NCI-H146 treated with DMSO at 0.1 percent for 48 hours (cell line): ENCODE data around the gene LIF.
"Not testable (repeated sequence)": the region's sequence is repeated elsewhere in the genome, so short reads cannot be mapped to it uniquely, and the experiment has no call there.

ENCODE experiments used
- DNase-seq: peaks from one replicate; lab custom pipeline; 2025; ENCODE audit not compliant: unreplicated experiment; lab: John Stamatoyannopoulos, UW

The LIF gene

DNA sequence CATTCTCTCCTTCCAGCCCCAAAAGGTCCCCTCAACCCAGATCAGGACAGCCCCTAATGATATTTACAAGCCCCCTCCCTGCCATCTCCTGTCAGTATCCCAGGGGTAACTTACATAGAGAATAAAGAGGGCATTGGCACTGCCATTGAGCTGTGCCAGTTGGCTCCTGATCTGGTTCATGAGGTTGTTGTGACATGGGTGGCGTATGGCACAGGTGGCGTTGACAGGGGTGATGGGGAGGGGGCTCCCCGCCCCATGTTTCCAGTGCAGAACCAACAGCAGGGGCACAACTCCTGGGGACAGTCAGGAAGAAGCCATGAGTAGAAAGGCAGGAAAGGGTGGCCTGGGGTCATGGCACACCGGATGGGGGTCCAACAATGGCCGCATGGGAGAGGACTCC, 1.9 kb downstream of the LIF start:
- DNase-seq = no peak

DNA sequence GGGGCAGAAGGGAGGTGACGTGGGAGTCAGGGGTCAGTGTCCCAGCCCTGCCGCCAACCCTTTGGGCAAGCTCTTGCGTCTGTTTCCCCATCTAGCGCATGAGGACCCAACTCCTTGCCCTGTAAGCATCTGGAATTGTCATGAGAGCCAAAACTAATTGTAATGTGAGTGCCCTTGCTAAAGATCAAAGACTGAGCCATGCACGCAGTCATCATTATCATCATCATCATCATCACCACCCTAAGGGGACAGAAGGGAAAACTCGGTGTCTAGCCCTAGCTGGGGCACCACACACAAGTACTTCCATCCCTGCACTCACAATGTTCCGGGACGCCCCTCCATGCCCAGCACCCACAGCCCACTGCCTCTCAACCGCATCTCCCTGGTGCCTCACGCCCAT, 2.5 kb downstream of the LIF start:
- no peak for DNase-seq

DNA sequence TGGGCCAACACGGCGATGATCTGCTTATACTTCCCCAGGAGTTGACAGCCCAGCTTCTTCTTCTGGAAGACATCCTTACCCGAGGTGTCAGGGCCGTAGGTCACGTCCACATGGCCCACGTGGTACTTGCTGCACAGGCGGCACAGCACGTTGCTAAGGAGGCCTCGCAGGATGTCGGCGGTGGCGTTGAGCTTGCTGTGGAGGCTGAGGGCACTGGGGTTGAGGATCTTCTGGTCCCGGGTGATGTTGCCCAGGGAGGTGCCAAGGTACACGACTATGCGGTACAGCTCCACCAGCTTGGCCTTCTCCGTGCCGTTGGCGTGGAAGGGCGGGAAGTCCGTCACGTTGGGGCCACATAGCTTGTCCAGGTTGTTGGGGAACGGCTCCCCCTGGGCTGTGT, 2.9 kb downstream of the LIF start:
- no peak for DNase-seq

DNA sequence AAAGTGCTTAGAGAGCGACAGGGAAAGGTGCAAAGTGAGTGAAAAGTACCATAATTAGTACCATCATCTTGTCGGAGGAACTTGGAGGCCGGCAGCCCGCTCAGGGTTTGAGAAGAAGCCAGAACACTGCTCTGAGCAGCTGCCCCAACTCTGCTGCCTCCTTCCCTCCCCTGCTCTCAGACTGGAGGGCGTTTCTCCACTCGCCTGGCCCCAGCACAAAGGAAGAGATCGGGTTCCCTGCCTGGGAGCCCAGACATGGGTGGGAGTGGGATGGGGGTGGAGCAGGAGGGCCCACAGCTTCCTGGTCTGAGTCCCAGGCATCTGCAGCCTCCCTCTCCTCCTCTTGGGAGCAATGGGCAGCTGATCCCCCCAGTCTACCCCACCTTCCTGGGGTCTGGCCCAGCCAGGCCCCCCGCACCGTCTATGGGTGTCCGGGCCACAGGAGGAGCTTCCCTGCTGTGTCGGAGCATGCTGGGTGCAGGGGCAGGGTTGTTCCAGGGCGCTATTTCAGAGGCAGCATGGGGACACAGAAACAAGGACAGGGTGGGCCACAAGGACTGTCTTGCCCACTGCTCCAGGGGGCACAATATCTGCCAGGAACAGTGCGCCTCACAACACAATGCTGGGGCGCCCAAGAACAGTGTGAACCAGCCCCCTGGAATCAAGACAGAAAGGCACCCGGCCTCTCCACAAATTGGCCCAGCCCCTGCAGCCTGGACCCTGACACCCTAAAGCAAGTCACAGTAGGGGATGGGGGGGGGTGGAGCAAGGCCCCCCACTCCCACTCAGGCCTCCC, 4.8 kb downstream of the LIF start:
- no peak for DNase-seq

DNA sequence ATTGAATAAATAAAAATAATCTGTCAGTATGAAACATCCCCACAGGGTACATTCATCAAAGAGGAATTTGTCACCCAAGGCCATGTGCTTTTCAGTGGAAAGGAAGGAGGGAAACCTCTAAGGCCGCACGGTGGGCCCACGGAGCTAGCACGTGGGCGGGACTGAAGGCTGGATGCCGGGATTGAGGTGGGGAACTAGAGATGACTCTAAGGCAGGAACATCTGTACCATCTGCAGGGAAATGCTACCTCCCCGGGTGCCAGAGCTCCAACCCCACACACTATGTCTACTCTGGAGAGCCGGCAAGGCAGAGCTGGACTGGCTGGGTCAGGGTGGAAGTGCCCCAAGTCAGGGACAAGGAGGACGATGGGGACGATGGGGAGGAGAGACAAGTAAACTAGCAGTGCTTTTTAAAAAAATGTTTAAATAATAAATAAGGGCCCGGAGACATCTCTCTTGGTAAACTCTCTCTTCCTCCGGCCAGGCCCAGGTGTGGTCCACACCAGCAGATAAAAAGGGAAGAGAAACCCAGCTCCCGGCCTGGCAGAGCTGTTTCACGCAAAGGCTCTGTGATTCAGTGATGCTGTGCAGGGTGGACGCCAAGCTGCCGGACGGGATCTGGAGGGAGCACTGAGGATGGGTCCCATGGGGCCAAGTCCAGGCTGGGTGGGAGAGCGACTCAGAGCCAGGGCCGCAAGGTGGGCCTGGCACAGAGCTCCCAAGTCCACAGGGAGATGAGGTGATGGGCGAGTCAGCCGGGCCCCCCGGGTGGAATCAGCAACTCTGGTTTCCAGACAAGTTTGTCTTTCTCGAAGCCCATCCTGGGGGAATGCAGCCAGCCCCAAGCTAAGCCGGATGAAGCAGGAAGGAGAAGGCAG, 5.8 kb downstream of the LIF start:
- DNase-seq = no peak

DNA sequence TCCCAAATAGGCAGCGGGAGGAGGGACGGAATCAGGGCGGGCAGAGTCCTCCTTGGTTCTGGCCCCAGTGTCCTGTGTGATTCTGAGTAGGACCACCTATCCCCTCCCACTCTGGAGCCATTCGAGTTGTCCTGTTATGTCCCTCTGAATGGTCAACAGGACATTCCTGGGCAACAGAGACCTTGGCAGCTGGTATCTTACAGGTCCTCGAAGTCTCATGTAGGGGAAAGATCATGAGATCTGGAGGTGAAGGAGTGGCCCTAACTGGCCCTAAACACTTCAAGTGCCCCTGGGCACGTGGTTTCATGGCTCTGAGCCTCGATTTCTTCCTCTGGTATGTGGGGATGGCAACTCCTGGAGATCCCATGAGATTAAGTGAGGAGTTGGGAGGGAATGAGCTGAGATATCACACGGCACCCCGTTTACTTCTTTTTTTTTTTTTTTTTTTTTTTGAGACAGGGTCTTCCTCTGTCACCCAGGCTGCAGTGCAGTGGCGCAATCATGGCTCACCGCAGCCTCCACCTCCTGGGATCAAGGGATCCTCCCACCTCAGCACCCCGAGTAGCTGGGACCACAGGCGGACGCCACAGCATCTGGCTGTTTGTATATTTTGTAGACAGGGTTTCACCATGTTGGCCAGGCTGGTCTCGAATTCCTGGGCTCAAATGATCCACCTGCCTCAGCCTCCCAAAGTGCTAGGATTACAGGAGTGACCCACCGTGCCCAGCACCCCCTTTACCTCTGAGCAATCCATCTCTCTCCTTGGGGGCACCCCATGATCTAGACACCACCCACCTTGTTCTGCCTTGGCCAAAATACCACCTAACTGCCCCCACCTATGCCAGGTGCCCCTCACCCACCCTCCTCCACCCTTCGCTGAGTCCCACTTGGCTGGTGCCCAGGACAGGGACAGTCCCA, 6.8 kb downstream of the LIF start:
- no peak for DNase-seq

DNA sequence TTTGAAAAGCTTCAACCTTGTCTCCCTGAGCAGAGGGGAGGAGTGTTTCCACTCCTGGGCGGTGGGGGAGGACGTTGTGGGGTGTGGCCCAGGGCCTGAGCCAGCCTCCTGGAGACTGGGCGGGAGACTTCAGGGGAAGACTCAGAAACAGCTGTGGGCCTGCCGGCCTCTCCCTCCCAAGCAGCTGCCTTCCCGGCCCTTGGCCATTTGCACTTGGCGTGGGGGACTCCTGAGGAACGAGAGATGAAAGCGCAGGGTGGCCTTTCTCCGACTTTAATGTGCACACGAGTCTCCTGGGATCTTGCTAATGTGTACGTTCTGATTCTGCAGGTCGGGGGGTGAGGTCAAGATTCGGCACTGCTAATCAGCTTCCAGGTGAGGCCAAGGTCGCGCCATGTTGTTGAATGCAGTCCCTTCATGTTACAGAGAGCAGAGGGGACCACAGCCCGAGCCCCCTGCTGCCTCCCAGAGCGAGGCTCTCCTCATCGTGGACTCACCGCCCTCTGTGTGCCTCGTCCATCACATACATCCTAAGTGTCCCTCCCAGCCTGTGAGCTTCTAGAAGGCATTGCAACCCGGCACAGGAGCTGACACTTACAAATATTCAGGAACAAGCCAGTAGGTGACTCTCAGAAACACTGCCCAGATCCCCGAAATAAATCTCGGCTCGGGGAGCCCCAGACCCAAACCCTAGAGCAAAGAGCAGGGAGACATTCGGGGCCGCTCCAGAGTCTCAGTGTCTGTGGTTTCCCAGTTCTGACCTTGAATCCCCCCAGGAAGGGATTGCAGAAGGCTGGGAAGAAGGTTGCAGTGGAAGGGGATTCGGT, 7.7 kb downstream of the LIF start:
- no peak for DNase-seq

DNA sequence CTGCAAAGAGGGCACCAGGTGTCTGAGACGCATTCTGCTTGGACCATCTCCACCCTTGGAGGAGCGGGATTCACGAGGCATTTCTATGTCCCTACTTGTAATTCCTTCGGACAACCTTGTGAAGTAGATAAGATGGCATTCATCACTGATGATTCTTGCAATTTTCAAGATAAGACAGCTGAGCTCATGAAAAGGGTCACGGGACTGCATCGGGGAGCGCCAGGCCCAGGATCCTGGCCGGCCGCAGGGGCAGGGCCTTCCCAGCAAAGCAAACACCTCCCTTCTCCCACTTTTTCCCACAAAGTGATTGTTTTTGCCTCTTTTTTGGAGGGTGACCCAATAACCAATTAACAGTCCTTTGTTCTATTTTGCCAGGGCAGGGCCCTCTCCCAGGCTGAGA, 8.4 kb downstream of the LIF start:
- no peak for DNase-seq

DNA sequence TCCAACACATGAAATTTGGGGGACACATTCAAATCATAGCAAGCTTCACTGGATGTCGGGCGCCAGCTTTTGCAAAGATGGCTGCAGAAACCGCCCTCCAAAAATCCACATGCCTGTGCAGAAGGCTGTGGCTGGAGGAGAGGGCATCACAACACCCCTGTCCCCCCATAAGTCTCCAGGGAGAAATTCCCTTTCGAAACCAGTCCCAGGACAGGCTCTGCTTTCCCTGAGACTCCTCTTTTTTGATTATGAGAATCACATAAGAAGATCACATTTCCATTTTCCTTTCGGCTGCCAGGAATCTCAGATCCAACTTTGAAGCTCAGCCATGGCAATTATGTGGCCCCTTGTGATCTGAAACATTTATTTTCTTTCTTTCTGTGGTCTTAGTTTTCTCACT, 9.7 kb downstream of the LIF start:
- DNase-seq = no peak

DNA sequence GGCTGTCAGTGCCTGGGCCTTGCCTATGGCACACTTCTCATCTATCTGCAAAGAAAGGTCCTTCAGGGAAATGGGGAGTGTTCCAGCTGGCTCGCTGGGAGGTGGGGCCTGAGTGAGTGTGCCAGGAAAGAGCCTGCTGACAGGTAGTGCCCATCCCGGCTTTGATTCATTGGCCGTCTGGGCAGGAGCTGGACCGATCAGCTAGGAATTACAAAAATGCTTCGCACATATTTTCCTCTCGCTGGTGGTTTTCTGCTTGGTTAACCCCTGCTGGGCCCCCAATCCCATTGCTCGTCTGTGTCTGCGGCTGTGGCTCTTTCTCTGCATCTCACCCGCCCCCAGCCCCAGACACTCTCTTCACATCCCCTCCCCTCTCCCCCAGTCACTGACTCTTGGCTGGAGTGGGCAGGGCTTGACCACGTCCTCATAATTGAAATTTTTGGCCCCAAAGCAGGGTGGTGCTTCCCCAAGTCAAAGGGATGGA, 10.8 kb downstream of the LIF start:
- DNase-seq = no peak

DNA sequence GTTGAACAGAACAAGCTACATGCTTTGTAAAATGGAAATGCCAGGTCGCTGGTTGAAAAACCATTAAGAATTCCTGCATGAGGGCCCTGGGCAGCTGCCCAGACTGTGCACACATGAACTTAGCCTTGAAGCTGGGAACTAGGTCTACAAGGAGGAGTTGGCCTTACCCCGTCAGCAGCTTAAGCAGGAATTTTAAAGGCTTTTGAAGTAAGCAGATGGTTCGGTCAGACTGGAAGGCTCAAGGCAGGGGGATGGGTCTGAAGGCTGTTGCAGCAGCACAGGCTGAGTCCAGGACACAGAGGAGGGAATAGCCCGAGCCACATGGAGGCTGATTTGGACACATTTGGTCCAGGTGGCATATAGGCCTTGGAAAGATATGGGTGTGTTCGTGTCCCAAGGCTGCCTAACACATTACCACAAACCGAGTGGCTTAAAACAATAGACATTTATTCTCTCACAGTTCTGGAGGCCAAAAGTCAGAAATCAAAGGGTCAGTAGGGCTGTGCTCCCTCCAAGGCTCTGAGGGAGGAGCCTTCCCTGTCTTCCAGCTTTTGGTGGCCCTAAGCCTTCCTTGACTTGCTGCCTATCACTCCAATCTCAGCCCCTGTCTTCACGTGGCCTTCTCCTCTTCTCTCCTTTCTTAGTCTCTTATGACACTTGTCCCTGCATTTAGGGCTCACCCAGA, 11.6 kb downstream of the LIF start:
- DNase-seq = no peak

DNA sequence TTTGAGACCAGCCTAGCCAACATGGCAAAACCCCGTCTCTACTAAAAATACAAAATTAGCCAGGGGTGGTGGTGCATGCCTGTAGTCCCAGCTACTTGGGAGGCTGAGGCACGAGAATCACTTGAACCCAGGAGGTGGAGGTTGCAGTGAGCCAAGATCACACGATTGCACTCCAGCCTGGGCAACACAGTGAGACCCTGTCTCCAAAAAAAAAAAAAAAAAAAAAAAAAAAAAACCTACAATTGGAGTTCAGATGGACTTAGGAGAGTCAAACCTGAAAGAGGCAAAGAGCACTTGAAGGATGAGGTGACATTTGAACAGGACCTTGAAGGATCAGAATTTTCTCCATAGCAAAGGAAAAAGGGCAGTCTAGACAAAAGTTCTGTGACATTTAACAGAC, 12.2 kb downstream of the LIF start:
- not testable (repeated sequence) for DNase-seq

DNA sequence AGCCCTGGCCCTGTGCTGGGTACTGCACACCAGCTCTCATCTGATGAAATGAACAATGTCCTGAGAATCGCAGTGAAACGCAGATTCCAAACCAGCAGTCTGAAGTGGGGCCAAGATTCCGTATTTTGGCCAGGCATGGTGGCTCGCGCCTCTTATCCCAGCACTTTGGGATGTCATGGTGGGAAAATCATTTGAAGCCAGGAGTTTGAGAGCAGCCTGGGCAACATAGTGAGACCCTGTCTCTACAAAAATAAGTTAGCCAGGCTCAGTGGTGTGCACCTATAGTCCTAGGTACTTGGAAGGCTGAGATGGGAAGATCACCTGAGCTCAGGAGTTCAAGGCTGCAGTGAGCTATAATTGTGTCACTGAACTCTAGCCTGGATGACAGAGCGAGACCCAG, 13.0 kb downstream of the LIF start:
- no peak for DNase-seq

DNA sequence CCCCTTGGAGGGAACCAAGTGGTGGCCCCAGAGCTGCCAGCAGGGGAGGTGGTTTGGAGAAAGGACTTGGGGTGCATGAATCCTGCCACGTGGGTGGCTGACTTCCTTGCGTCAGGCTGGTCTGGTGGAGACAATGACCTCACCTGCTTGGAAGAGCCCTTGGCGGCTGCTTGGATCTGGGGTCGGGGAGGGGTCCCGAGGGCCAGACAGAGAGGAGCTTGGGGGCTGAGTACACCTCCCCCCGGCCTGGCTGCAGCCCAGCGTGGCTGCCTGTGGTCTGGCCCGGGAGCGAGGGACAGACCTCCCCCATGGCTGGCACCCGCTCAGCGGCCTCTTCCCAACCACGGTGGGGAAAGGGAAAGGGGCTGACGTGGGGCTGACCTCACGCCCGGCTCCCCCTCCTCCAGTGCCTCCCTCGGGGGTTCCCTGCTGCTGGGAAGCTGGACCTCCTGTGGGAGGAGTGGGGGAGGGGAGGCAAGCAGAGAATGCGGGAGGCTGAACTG, 13.8 kb downstream of the LIF start:
- no peak for DNase-seq

DNA sequence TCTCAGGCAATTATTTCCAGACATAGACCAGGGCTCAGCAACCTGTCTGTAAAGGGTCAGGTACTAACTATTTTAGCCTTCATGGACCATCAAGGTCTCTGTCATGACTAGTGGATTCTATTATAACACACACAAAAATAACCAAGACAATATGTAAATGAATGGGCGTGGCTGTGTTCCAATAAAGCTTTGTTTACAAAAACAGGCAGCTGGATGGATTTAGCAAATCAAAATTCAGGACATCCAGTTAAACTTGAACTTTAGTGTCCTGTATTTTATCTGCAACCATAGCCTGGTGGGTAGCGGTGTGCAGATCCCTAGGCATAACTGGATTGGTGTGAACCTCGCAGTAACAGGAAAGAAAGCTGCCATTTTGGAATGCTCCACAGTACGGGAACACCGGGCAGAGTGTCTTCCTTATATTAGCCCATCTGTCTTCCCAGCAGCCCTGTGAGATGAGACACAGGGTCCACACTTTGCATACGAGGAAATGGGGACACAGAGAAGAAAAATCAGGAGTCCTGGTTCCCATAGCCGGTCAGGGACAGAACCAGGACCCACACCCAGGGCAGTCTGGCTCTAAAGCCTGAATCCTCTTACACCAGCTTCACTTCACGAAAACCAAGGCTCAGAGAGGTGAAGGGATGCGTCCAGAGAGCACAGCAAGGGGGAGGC, 15.6 kb downstream of the LIF start:
- DNase-seq = no peak

DNA sequence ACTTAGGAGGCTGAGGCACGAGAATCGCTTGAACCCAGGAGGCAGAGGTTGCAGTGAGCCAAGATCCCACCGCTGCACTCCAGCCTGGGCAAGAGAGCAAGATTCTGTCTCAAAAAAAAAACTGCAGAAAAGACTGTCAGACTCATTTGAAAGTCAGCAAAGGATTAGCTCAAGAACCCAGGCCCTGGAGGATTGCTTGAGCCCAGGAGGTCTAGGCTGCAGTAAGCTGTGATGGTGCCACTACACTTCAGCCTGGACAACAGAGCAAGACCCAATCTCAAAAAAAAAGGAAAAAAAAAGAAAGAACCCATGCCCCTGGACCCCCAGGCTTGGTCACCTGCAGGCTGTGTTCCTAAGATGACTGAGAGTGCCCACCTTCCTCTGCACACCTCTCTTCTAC, 16.2 kb downstream of the LIF start:
- no peak for DNase-seq

DNA sequence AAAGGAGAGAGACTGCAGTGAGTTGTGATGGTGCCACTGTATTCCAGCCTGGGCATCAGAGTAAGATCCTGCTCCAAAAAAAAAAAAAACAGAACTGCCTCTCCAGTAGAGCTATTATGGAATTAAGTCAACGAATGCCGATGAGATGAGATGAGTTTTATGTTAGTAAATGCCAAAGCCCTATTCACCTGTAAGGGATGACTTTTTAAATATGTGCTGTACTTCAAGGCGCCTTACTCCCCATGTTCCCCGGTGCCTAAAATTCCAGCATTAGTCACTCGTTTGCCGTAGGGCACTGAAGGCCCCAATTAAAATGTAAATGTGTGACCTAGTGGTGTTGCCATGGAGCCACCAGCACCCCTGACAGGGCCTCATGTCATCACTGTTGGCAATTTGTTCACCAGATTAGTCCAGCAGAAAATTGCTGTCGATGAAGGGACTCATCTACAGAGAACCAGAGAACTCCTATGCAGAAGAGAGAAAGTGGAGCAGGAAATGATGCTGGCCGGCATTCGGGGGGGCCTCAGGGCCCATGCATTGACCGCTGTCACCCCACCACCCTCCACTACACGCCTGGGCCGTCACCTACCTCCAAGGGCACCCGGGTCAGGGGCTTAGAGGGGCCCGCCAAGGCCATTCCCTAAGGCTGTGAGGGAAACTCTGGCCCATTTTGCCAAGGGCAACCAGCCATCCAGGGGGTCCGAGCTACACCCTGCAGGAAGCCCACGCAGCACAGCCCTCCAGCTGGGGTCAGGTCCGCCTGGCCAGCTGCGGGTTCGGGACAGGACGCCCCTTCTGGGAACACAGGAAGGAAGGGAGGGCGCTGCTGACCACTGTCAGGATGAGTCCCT, 17.8 kb downstream of the LIF start:
- peak; percentile 8 for DNase-seq
